ENCODE measurements around the gene TMEM203.

DNA sequence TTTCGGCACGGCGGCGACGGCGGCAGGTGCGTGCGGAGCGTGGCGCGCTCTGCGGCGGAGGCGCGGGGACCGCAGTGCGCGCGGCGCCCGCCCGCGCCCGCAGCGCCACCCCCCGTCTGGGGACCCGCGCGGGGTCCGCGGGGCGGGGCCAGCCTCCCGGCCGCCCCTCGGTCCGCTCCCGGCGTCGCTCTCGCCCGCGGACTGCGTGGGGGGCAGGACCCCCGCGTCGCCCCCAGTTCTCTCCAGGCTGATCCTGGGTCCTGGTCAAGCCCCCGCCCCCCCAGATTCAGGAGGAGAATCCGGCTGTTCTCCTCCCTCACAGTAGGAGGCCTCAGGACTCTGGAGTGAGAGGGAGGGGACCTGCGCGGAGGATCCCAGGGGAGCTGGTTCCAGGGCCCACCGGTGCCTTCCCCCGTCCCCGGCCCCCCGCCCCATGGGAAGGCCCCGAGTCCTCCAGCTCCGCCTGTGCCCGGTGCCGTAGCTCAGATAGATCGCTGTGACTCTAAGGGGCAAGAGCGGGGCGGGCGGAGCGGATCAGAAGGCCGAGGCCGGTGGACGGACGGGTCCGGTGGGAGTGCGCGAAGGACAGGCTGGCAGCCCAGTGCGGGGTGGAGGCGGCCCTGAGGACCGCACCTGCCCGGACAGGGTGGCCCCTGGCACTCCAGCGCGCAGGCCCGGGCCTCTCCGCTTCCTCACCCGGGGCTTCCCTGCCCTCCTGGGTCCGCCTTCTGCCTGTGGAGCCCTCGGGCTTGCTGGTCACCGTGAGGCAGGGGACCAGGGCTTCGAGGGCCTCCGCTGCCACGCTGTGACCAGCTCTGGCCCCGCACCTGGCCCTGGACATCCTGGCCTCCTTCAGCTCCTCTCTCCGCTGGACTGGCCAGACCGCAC lies 17.0 kb upstream of the TMEM203 start, which contains the start of gene RNF208:
- TF ChIP-seq SUPT20H (IDR thresholded peaks at IDR 0.05; ENCODE audit: borderline replicate concordance, control insufficient read depth, low read depth, low read length) (no peak), EP300 (IDR thresholded peaks at IDR 0.05; ENCODE audit: borderline replicate concordance in 1 of 2, control insufficient read depth in 1 of 2, low read depth in 2 of 2, low read length in 2 of 2) (no peak), CHD2 (IDR thresholded peaks at IDR 0.05; ENCODE audit: borderline replicate concordance, low read depth, low read length) (no peak), POLR2AphosphoS5 (IDR thresholded peaks at IDR 0.05; ENCODE audit: low read length) (no peak), ASH2L (IDR thresholded peaks at IDR 0.05; ENCODE audit: borderline replicate concordance, low read depth) (no peak), ZZZ3 (IDR thresholded peaks at IDR 0.05; ENCODE audit: control insufficient read depth, insufficient read length, low read depth) (no peak), MYC (IDR thresholded peaks at IDR 0.05; ENCODE audit: insufficient read depth, insufficient read length, insufficient replicate concordance, low read length, severe bottlenecking) (no peak)
- TF ChIP-seq, protein P1, sequence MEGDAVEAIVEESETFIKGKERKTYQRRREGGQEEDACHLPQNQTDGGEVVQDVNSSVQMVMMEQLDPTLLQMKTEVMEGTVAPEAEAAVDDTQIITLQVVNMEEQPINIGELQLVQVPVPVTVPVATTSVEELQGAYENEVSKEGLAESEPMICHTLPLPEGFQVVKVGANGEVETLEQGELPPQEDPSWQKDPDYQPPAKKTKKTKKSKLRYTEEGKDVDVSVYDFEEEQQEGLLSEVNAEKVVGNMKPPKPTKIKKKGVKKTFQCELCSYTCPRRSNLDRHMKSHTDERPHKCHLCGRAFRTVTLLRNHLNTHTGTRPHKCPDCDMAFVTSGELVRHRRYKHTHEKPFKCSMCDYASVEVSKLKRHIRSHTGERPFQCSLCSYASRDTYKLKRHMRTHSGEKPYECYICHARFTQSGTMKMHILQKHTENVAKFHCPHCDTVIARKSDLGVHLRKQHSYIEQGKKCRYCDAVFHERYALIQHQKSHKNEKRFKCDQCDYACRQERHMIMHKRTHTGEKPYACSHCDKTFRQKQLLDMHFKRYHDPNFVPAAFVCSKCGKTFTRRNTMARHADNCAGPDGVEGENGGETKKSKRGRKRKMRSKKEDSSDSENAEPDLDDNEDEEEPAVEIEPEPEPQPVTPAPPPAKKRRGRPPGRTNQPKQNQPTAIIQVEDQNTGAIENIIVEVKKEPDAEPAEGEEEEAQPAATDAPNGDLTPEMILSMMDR (IDR thresholded peaks at IDR 0.05 in 2 of 3, conservative IDR thresholded peaks at IDR 0.05 in 1 of 3; ENCODE audit: control insufficient read depth in 2 of 3, extremely low read depth in 1 of 3, insufficient read depth in 1 of 3, low read depth in 3 of 3, low read length in 3 of 3) = no peak
- TF ChIP-seq, protein P2, sequence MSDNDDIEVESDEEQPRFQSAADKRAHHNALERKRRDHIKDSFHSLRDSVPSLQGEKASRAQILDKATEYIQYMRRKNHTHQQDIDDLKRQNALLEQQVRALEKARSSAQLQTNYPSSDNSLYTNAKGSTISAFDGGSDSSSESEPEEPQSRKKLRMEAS (IDR thresholded peaks at IDR 0.05; ENCODE audit: low read depth, low read length) = no peak
- TF ChIP-seq, protein P3, sequence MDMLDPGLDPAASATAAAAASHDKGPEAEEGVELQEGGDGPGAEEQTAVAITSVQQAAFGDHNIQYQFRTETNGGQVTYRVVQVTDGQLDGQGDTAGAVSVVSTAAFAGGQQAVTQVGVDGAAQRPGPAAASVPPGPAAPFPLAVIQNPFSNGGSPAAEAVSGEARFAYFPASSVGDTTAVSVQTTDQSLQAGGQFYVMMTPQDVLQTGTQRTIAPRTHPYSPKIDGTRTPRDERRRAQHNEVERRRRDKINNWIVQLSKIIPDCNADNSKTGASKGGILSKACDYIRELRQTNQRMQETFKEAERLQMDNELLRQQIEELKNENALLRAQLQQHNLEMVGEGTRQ (IDR thresholded peaks at IDR 0.05; ENCODE audit: borderline replicate concordance, low read depth, low read length) = no peak

Data from GM12878 (cell line).